GM20000 (cell line): Measurements from ENCODE around the gene PEF1.

Source experiments
- DNase-seq: peaks from one replicate; pipeline ENCODE4 v3.0.0; 2012; ENCODE audit warnings: low spot score
- CTCF ChIP-seq: IDR thresholded peaks from 2 replicates; pipeline ENCODE4 v1.5.1; 2012; ENCODE audit warnings: mild to moderate bottlenecking, control low read depth; ENCODE audit errors: extremely low read depth, missing control alignments

Gene PEF1

GRCh38 chr1:31628931-31629556, 15.6 kb downstream of the PEF1 start:
- no peak for TF ChIP-seq CTCF
- DNase-seq: no peak

GRCh38 chr1:31627930-31628559, 16.6 kb downstream of the PEF1 start:
- DNase-seq: no peak
- no peak for TF ChIP-seq CTCF

GRCh38 chr1:31627301-31627929, 17.3 kb downstream of the PEF1 start:
- no peak for TF ChIP-seq CTCF
- DNase-seq: no peak

GRCh38 chr1:31626223-31627207, 18.2 kb downstream of the PEF1 start:
- no peak for DNase-seq

GRCh38 chr1:31625561-31626222, 19.0 kb downstream of the PEF1 start:
- TF ChIP-seq CTCF: no peak
- DNase-seq: no peak

More at GRCh38 chr1:31626223-31627207, 18.2 kb downstream of the PEF1 start:
- TF ChIP-seq CTCF: no peak

GRCh38 chr1:31624731-31625514, 19.8 kb downstream of the PEF1 start:
- DNase-seq: no peak
- no peak for TF ChIP-seq CTCF
